OCI-LY1 (cell line): Measurements from ENCODE around the gene ROR2.

Source experiments
- H2AFZ ChIP-seq: fragments of 200-600 bp; sonication (generic), shearing (Covaris generic); 2 replicates; pipeline ENCODE4 v1.6.0; 2014; ENCODE audit warnings: antibody characterized with exemption, mild to moderate bottlenecking, low read length
- H3F3A ChIP-seq: fragments of 200-600 bp; sonication (generic), shearing (Covaris generic); 2 replicates; pipeline ENCODE4 v1.6.0; 2014; ENCODE audit warnings: mild to moderate bottlenecking, antibody characterized with exemption, low read length, moderate library complexity; ENCODE audit not compliant: insufficient read depth
- H3K27ac ChIP-seq: fragments of 200-600 bp; sonication (generic); 2 replicates; pipeline ENCODE4 v1.5.1; 2014; ENCODE audit warnings: low read length, mixed run types, mild to moderate bottlenecking, low read depth; ENCODE audit not compliant: poor library complexity, severe bottlenecking
- H3K27me3 ChIP-seq: fragments of 200-600 bp; sonication (generic); 2 replicates; pipeline ENCODE4 v1.6.0; 2014; ENCODE audit warnings: antibody characterized with exemption, mild to moderate bottlenecking, low read length, moderate library complexity; ENCODE audit not compliant: insufficient read depth
- H3K36me3 ChIP-seq: fragments of 200-600 bp; sonication (generic); 2 replicates; pipeline ENCODE4 v1.6.1; 2014; ENCODE audit warnings: mild to moderate bottlenecking, antibody characterized with exemption, low read length, moderate library complexity, mixed read lengths; ENCODE audit not compliant: insufficient read depth
- H3K4me1 ChIP-seq: fragments of 200-600 bp; sonication (generic); 2 replicates; pipeline ENCODE4 v1.5.1; 2014; ENCODE audit warnings: mild to moderate bottlenecking, low read length, moderate library complexity; ENCODE audit not compliant: insufficient read depth, severe bottlenecking
- H3K4me2 ChIP-seq: fragments of 200-600 bp; sonication (generic), shearing (Covaris generic); 2 replicates; pipeline ENCODE4 v1.6.1; 2014; ENCODE audit warnings: low read length
- H3K4me3 ChIP-seq: fragments of 200-600 bp; sonication (generic); 2 replicates; pipeline ENCODE4 v1.5.1; 2014; ENCODE audit warnings: low read length, low read depth, mild to moderate bottlenecking, mixed read lengths; ENCODE audit not compliant: poor library complexity, severe bottlenecking
- H3K79me2 ChIP-seq: fragments of 200-600 bp; shearing (Covaris generic); 2 replicates; pipeline ENCODE4 v1.6.1; 2016; ENCODE audit warnings: mixed run types, low read length, mixed read lengths; ENCODE audit not compliant: insufficient read depth
- H3K9ac ChIP-seq: fragments of 200-600 bp; sonication (generic), shearing (Covaris generic); 2 replicates; pipeline ENCODE4 v1.6.1; 2014; ENCODE audit warnings: mild to moderate bottlenecking, low read length, mixed read lengths
- H3K9me2 ChIP-seq: fragments of 200-600 bp; sonication (generic), shearing (Covaris generic); 2 replicates; pipeline ENCODE4 v1.6.1; 2014; ENCODE audit warnings: low read depth, mild to moderate bottlenecking, low read length, mixed read lengths
- H3K9me3 ChIP-seq: fragments of 200-600 bp; shearing (Covaris generic); 2 replicates; pipeline ENCODE4 v1.6.1; 2014; ENCODE audit warnings: low read length, mixed read lengths
- H4K20me1 ChIP-seq: fragments of 200-600 bp; sonication (generic), shearing (Covaris generic); 2 replicates; pipeline ENCODE4 v1.6.0; 2016; ENCODE audit warnings: mild to moderate bottlenecking, low read length; ENCODE audit not compliant: insufficient read depth
- EZH2 ChIP-seq: fragments of 200-600 bp; sonication (generic), shearing (Covaris generic); IDR thresholded peaks from 2 replicates; pipeline ENCODE4 v1.8.0; 2017; ENCODE audit warnings: borderline replicate concordance, mixed run types, mild to moderate bottlenecking, antibody characterized with exemption, low read length, moderate library complexity, mixed read lengths
- TF ChIP-seq, protein P1 (sequence below): fragments of 200-600 bp; sonication (generic), shearing (Covaris generic); IDR thresholded peaks from 2 replicates; pipeline ENCODE4 v1.5.1; 2017; ENCODE audit warnings: mild to moderate bottlenecking, antibody characterized with exemption, low read length, moderate library complexity, mixed read lengths

The ROR2 gene

DNA sequence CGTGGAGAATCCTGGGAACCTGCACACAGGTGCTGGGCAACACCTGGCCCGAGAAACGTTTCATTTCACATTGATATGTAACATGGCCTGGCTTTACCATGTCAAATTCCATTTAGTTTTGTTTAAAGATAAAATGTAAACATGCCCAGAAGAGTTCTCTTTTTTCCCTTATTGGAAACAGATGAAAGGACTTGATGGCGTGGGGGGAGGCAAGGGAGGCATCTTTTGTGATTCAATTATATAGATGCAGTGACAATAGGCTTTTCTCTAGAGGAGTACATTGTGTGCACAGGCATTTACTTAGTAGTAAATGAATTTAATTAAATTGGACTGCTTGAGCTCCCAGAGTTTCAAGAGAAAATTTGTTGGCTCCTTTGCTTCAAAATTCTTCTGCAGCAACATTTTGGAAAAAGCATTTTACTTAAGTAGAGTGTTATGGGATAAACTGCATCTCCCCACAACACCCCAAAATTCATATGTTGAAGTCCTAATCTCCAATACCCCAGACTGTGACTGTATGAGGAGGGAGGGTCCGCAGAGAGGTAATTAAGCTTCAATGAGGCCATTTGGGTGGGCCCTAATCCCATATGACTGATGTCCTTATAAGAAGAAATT, 272.1 kb downstream of the ROR2 start:
- Histone ChIP-seq H3K4me2 (no peak overlapping the region), H3K36me3 (no peaks in the 10 kb centered on the region), H4K20me1 (no peaks in the 10 kb centered on the region), H3K27ac (no peak overlapping the region), H3K27me3 (no peaks in the 10 kb centered on the region; the same call in 1 of the 2 replicates), H3K4me1 (peaks cover 4% of the 10 kb centered on the region), H3K9me3 (no peaks in the 10 kb centered on the region), H2AFZ (no peak overlapping the region), H3K79me2 (no peaks in the 10 kb centered on the region), H3K9me2 (no peaks in the 10 kb centered on the region), H3K9ac (no peak overlapping the region), H3K4me3 (no peak overlapping the region), H3F3A (no peaks in the 10 kb centered on the region)
- no peak for TF ChIP-seq EZH2
- TF ChIP-seq, protein P1, sequence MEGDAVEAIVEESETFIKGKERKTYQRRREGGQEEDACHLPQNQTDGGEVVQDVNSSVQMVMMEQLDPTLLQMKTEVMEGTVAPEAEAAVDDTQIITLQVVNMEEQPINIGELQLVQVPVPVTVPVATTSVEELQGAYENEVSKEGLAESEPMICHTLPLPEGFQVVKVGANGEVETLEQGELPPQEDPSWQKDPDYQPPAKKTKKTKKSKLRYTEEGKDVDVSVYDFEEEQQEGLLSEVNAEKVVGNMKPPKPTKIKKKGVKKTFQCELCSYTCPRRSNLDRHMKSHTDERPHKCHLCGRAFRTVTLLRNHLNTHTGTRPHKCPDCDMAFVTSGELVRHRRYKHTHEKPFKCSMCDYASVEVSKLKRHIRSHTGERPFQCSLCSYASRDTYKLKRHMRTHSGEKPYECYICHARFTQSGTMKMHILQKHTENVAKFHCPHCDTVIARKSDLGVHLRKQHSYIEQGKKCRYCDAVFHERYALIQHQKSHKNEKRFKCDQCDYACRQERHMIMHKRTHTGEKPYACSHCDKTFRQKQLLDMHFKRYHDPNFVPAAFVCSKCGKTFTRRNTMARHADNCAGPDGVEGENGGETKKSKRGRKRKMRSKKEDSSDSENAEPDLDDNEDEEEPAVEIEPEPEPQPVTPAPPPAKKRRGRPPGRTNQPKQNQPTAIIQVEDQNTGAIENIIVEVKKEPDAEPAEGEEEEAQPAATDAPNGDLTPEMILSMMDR, result no peak

DNA sequence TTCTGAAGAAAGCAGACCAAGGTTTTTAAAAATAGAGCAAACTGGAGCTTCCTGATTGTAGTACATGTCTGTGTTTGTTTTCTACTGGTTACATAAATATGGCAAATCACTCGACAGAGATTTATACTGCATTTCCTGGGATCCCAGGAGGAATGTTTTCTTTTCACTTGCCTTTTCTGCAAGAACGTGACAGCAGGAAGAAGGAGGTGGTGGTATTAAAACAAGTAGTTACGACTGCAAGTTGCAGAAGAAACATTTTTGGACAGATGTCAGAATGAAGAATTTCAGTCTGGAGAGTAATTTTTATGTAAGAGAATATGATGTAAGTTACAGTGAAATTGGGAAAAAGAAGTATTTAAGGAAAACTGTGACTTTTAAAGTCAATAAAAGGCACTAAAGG, 272.7 kb downstream of the ROR2 start:
- no peak overlapping the region for H2AFZ ChIP-seq
- H3K27ac ChIP-seq, result no peak overlapping the region
- H3F3A ChIP-seq, result no peaks in the 10 kb centered on the region
- H3K4me1 ChIP-seq, result peaks cover 4% of the 10 kb centered on the region
- no peaks in the 10 kb centered on the region for H3K9me3 ChIP-seq
- no peaks in the 10 kb centered on the region for H3K79me2 ChIP-seq
- H3K4me2 ChIP-seq, result no peak overlapping the region
- H3K36me3 ChIP-seq, result no peaks in the 10 kb centered on the region
- H3K27me3 ChIP-seq, result no peaks in the 10 kb centered on the region; the same call in 1 of the 2 replicates
- H3K4me3 ChIP-seq, result no peak overlapping the region
- H4K20me1 ChIP-seq, result no peaks in the 10 kb centered on the region
- no peaks in the 10 kb centered on the region for H3K9me2 ChIP-seq
- H3K9ac ChIP-seq, result no peak overlapping the region
- TF ChIP-seq, protein P1, result no peak
- no peak for TF ChIP-seq EZH2

DNA sequence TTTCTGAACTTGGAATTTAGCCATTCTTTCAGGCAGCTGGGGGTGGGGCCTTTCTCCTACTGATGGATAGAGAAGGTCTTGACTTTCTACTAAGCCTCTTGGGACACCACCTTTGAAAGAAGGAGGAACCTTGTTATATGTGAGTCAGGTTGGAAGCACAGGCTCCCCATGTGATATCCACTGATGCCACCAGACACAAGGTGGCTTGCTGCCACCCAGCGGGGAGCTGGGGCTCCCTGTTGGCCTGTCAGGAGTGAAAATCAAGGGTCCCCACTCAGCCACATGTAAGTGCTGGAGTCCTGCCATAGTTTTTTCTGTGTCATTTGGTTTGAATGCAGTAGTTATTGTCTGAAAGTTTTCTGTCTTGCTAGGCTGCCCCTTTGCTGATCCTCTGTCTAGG, 274.0 kb downstream of the ROR2 start:
- no peak for TF ChIP-seq EZH2
- TF ChIP-seq, protein P1, result peak; percentile 48
- no peaks in the 10 kb centered on the region for H3K36me3 ChIP-seq
- no peaks in the 10 kb centered on the region; the same call in 1 of the 2 replicates for H3K27me3 ChIP-seq
- H3F3A ChIP-seq, result no peaks in the 10 kb centered on the region
- no peak overlapping the region for H3K4me2 ChIP-seq
- H2AFZ ChIP-seq, result no peak overlapping the region
- H3K9ac ChIP-seq, result no peak overlapping the region
- no peaks in the 10 kb centered on the region for H3K4me1 ChIP-seq
- H3K27ac ChIP-seq, result no peak overlapping the region
- no peak overlapping the region for H3K4me3 ChIP-seq
- no peaks in the 10 kb centered on the region for H3K79me2 ChIP-seq
- H4K20me1 ChIP-seq, result no peaks in the 10 kb centered on the region
- no peaks in the 10 kb centered on the region for H3K9me2 ChIP-seq
- H3K9me3 ChIP-seq, result no peaks in the 10 kb centered on the region
